BJ (cell line): ENCODE data around the gene CELF2. TPM values are rescaled to one million over a fixed set of nuclear protein-coding genes. Genes with fewer than 3 reads are reported as not detected.
"Not testable (repeated sequence)": the region's sequence is repeated elsewhere in the genome, so short reads cannot be mapped to it uniquely, and the experiment has no call there.

Source experiments
- CTCF ChIA-PET: fragments of 350-600 bp; formaldehyde crosslinking; extraction: SDS; loops from one replicate; lab custom pipeline; 2021; ENCODE audit warnings: antibody characterized with exemption, inconsistent platforms; lab: Yijun Ruan, JAX
- POLR2A ChIA-PET: fragments of 300-600 bp; sonication (Branson Sonifier 250); formaldehyde crosslinking; extraction: SDS; loops from one replicate; lab custom pipeline; 2021; ENCODE audit warnings: antibody characterized with exemption; lab: Charles Lee
- DNase-seq: peaks from one replicate; pipeline ENCODE4 v3.0.0-alpha.2; 2011; ENCODE audit warnings: low read depth
- H3K27me3 ChIP-seq: 2 replicates; pipeline ENCODE4 v1.6.0; 2011; ENCODE audit warnings: low read length; ENCODE audit not compliant: control insufficient read depth, insufficient read depth
- H3K36me3 ChIP-seq: 2 replicates; pipeline ENCODE4 v1.5.1; 2011; ENCODE audit warnings: low read length; ENCODE audit not compliant: control insufficient read depth, insufficient read depth
- H3K4me3 ChIP-seq: 2 replicates; pipeline ENCODE4 v1.5.1; 2011; ENCODE audit warnings: low read depth, mild to moderate bottlenecking, control low read depth, low read length
- CTCF ChIP-seq: IDR thresholded peaks from 2 replicates; pipeline ENCODE4 v1.5.1; 2011; ENCODE audit warnings: low read depth, mild to moderate bottlenecking, control low read depth, inconsistent platforms, low read length, moderate library complexity; ENCODE audit not compliant: insufficient read depth
- polyA plus RNA-seq: library from polyadenylated mRNA; depleted of rRNA; stranded (reverse); fragments of >200 nt; gene quantifications from 2 replicates; pipeline ENCODE4 v1.2.3, GENCODE V29; 2011

The CELF2 gene
- polyA plus RNA-seq, 1 experiment = 8.8 TPM

GRCh38 chr10:11358923-11359575 lies 341.4 kb downstream of the CELF2 start:
- no peaks in the 10 kb centered on the region for H3K27me3 ChIP-seq
- H3K36me3 ChIP-seq = no peaks in the 10 kb centered on the region
- ChIA-PET CTCF (interaction anchor here (0.6 kb wide), 1 partner anchor 180 kb away, joined by 3 read pairs; no protein-coding TSS in a partner anchor), POLR2A (no interaction called here)
- no peak overlapping the region for H3K4me3 ChIP-seq
- no peak for TF ChIP-seq CTCF
- DNase-seq = no peak

GRCh38 chr10:11359869-11360268 lies 342.2 kb downstream of the CELF2 start:
- Histone ChIP-seq H3K36me3 (no peaks in the 10 kb centered on the region), H3K4me3 (no peak overlapping the region), H3K27me3 (no peaks in the 10 kb centered on the region)
- no peak for DNase-seq
- ChIA-PET POLR2A (no interaction called here), CTCF (no interaction called here)
- no peak for TF ChIP-seq CTCF

GRCh38 chr10:11363497-11363896 lies 345.8 kb downstream of the CELF2 start:
- TF ChIP-seq CTCF = no peak
- Histone ChIP-seq H3K36me3 (no peaks in the 10 kb centered on the region), H3K27me3 (no peaks in the 10 kb centered on the region), H3K4me3 (no peak overlapping the region)
- ChIA-PET POLR2A (no interaction called here), CTCF (no interaction called here)
- DNase-seq = no peak

DNA sequence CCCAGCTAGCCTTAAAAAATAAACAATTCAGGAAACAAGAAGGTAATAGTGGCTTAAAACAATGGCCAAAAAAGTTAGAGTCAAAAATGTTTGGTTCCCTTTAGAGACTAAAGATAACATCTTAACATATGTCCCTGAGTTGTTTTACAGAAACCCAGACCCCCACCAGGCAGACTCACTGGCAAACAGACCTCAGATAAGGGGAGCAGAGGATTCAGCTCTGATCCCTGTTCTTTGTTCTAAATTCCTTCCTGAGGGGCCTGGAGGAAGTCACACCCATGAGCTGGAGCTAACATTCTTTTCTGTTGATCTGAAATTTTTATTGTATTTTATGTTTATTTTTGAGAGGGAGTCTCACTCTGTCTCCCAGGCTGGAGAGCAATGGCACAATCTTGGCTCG lies 346.6 kb downstream of the CELF2 start:
- DNase-seq = no peak
- H3K27me3 ChIP-seq = no peaks in the 10 kb centered on the region
- ChIA-PET CTCF (interaction anchor here (0.7 kb wide), 1 partner anchor 10 kb away, joined by 3 read pairs; no protein-coding TSS in a partner anchor), POLR2A (no interaction called here)
- no peaks in the 10 kb centered on the region for H3K36me3 ChIP-seq
- no peak for TF ChIP-seq CTCF
- no peak overlapping the region for H3K4me3 ChIP-seq

DNA sequence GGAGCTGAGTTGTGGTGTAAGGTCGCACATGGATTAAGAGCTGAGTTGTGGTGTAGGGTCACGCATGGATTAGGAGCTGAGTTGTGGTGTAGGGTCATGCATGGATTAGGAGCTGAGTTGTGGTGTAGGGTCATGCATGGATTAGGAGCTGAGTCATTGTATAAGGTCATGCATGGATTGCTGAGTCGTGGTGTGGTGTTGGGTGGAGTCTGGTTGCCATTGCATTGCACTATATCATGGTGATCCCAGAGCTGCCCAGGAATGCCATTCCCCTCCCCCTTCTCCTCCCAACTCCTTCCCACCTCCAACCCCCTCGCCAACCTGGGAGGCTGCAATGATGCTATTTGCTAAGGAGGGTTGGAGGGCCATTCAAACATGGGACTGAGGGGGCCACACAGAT lies 349.2 kb downstream of the CELF2 start:
- DNase-seq, POLR2A ChIA-PET, H3K4me3 ChIP-seq, H3K27me3 ChIP-seq, H3K36me3 ChIP-seq: not testable (repeated sequence)
- CTCF ChIA-PET = interaction anchor here (1.1 kb wide), 1 partner anchor 11 kb away, joined by 4 read pairs; no protein-coding TSS in a partner anchor

DNA sequence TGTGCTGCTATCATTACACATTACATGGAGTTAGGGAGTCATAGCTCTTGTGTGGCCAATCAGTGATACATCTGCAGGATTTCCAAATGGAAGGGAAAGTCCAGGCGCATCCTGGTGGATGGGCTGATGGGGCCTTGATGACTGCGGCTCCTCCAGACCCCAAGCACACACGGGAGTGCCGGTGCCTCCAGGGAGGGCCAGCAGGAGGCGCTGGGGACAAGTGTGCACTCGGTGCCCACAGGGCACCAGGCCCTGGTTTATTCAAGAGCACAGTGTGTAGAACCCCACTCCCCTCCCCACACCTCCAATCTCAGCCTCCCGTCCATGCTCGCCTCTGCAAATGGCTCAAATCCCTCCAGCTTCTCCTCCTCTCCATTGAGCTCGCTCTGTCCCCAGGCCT lies 349.8 kb downstream of the CELF2 start:
- ChIA-PET CTCF (interaction anchor here (1.1 kb wide), 1 partner anchor 11 kb away, joined by 4 read pairs; no protein-coding TSS in a partner anchor), POLR2A (no interaction called here)
- no peak for DNase-seq
- H3K27me3 ChIP-seq = no peaks in the 10 kb centered on the region
- no peaks in the 10 kb centered on the region for H3K36me3 ChIP-seq
- no peak for TF ChIP-seq CTCF
- H3K4me3 ChIP-seq = no peak overlapping the region
